ENCODE data around the gene MRPS12. TPM values are rescaled to one million over a fixed set of nuclear protein-coding genes. Genes with fewer than 3 reads are reported as not detected.
A peak's percentile ranks its signal among the peaks of the same experiment; 100 is the strongest.

Gene MRPS12
- total RNA-seq, 1 experiment from 2014 or later: 135 TPM

GRCh38 chr19:38910488-38910887 lies 20.3 kb upstream of the MRPS12 start:
- DNase-seq (ENCODE audit: low read depth): no peak

- DNase-seq (ENCODE audit: low read depth): no peak
Measured at GRCh38 chr19:38911388-38912001, 19.2 kb upstream of the MRPS12 start.

- DNase-seq (ENCODE audit: low read depth): no peak
Measured at GRCh38 chr19:38912600-38913514, 17.9 kb upstream of the MRPS12 start.

- DNase-seq (ENCODE audit: low read depth): no peak
Measured at GRCh38 chr19:38913958-38914357, 16.8 kb upstream of the MRPS12 start.

- no peak for DNase-seq (ENCODE audit: low read depth)
Measured at GRCh38 chr19:38915329-38916321, 15.1 kb upstream of the MRPS12 start.

- no peak for DNase-seq (ENCODE audit: low read depth)
Measured at GRCh38 chr19:38917516-38917915, 13.2 kb upstream of the MRPS12 start.

- DNase-seq (ENCODE audit: low read depth): no peak
Measured at GRCh38 chr19:38917921-38918491, 12.7 kb upstream of the MRPS12 start.

GRCh38 chr19:38918526-38918925 lies 12.2 kb upstream of the MRPS12 start:
- no peak for DNase-seq (ENCODE audit: low read depth)

- no peak for DNase-seq (ENCODE audit: low read depth)
Measured at GRCh38 chr19:38919837-38920601, 10.7 kb upstream of the MRPS12 start.

GRCh38 chr19:38920602-38921419 lies 9.9 kb upstream of the MRPS12 start:
- no peak for DNase-seq (ENCODE audit: low read depth)

GRCh38 chr19:38921420-38922274 lies 9.1 kb upstream of the MRPS12 start:
- no peak for DNase-seq (ENCODE audit: low read depth)

GRCh38 chr19:38922482-38922881 lies 8.3 kb upstream of the MRPS12 start:
- no peak for DNase-seq (ENCODE audit: low read depth)

- no peak for DNase-seq (ENCODE audit: low read depth)
Measured at GRCh38 chr19:38924388-38924787, 6.4 kb upstream of the MRPS12 start.

- no peak for DNase-seq (ENCODE audit: low read depth)
Measured at GRCh38 chr19:38928391-38929001, 2.2 kb upstream of the MRPS12 start.

- peak; percentile 87 for DNase-seq (ENCODE audit: low read depth)
Measured at GRCh38 chr19:38929929-38930775, 592 bp upstream of the MRPS12 start, which contains the start of gene SARS2. Gene SARS2 (minus strand): TSS chr19:38930763. CDS start chr19:38930736, 27 bp downstream.

GRCh38 chr19:38931521-38931793 lies 713 bp downstream of the MRPS12 start:
- DNase-seq (ENCODE audit: low read depth): no peak

Data from HT1080 (cell line).